ENCODE measurements around the gene ADRA2B. TPM values are rescaled to one million over a fixed set of nuclear protein-coding genes. Genes with fewer than 3 reads are reported as not detected.
"Not testable (repeated sequence)": the region's sequence is repeated elsewhere in the genome, so short reads cannot be mapped to it uniquely, and the experiment has no call there.

ADRA2B gene
- polyA plus RNA-seq, 2 of the 4 experiments (the other 2 are of a cell fraction) = 0.03 to 0.05 TPM

- H3K27ac ChIP-seq; DNase-seq (ENCODE audit: low read depth in 1 of 2, low spot score in 1 of 2); H3K9me3 ChIP-seq; H3K4me3 ChIP-seq; FAIRE-seq; POLR2A ChIA-PET; ATAC-seq; H3K4me2 ChIP-seq: not testable (repeated sequence)
- 72% methylated on average over 4 of the region's 5 CpGs for WGBS (ENCODE audit: missing lambda C conversion rate)
- CTCF ChIA-PET = interaction anchor here (1.2 kb wide), 1 partner anchor 47 kb away, joined by 4 read pairs; no protein-coding TSS in a partner anchor
- peaks cover 16% of the 10 kb centered on the region for H3K4me1 ChIP-seq
Observed at GRCh38 chr2:96070351-96070750, 46.0 kb downstream of the ADRA2B start.

GRCh38 chr2:96069878-96070277 lies 46.5 kb downstream of the ADRA2B start:
- 63% methylated on average over 6 of the region's 8 CpGs for WGBS (ENCODE audit: missing lambda C conversion rate)
- DNase-seq (ENCODE audit: low read depth in 1 of 2, low spot score in 1 of 2); H3K4me3 ChIP-seq; H3K27ac ChIP-seq; CTCF ChIA-PET; H3K9me3 ChIP-seq; FAIRE-seq; H3K4me2 ChIP-seq; ATAC-seq: not testable (repeated sequence)
- H3K4me1 ChIP-seq = peaks cover 16% of the 10 kb centered on the region
- peak; percentile 73 for TF ChIP-seq MAFK (IDR thresholded peaks at IDR 0.05; ENCODE audit: partially characterized antibody)
- POLR2A ChIA-PET = interaction anchor here (0.6 kb wide), 1 partner anchor 32 kb away, joined by 3 read pairs; no protein-coding TSS in a partner anchor

GRCh38 chr2:96067902-96068581 lies 48.3 kb downstream of the ADRA2B start:
- DNase-seq (ENCODE audit: low read depth in 1 of 2, low spot score in 1 of 2); FAIRE-seq; H3K9me3 ChIP-seq; POLR2A ChIA-PET; H3K4me3 ChIP-seq: not testable (repeated sequence)
- peak in 1 of 2 experiments; percentile 37; a peak in 3 of 6 replicates for ATAC-seq
- WGBS (ENCODE audit: missing lambda C conversion rate) = 24% methylated on average over 9 of the region's 9 CpGs
- Histone ChIP-seq H3K27ac (peak overlapping the region in 1 of 2 experiments; percentile 46; a peak in 3 of 6 replicates), H3K4me2 (peak overlapping the region; percentile 58), H3K4me1 (peaks cover 23% of the 10 kb centered on the region)
- CTCF ChIA-PET = interaction anchor here (1.0 to 1.2 kb wide), 3 partner anchors 34 to 1632 kb away, joined by 3 read pairs; no protein-coding TSS in a partner anchor

GRCh38 chr2:96067098-96067660 lies 49.2 kb downstream of the ADRA2B start:
- 55% methylated on average over 2 of the region's 2 CpGs for WGBS (ENCODE audit: missing lambda C conversion rate)
- CTCF ChIA-PET = interaction anchor here (0.7 to 1.2 kb wide), 3 partner anchors 35 to 1524 kb away, joined by 3 read pairs; no protein-coding TSS in a partner anchor
- H3K27ac ChIP-seq; DNase-seq (ENCODE audit: low read depth in 1 of 2, low spot score in 1 of 2); H3K4me2 ChIP-seq; ATAC-seq; POLR2A ChIA-PET; H3K4me3 ChIP-seq; H3K9me3 ChIP-seq; FAIRE-seq: not testable (repeated sequence)
- peaks cover 26% of the 10 kb centered on the region for H3K4me1 ChIP-seq

- DNase-seq (ENCODE audit: low read depth in 1 of 2, low spot score in 1 of 2); H3K27ac ChIP-seq; POLR2A ChIA-PET; H3K4me2 ChIP-seq; ATAC-seq; H3K4me3 ChIP-seq; H3K9me3 ChIP-seq; FAIRE-seq: not testable (repeated sequence)
- 69% methylated on average over 7 of the region's 7 CpGs for WGBS (ENCODE audit: missing lambda C conversion rate)
- CTCF ChIA-PET = interaction anchor here (1.2 kb wide), 1 partner anchor 1524 kb away, joined by 3 read pairs; no protein-coding TSS in a partner anchor
- peaks cover 26% of the 10 kb centered on the region for H3K4me1 ChIP-seq
Observed at GRCh38 chr2:96066511-96066910, 49.9 kb downstream of the ADRA2B start.

- POLR2A ChIA-PET; H3K4me3 ChIP-seq; H3K4me2 ChIP-seq; FAIRE-seq; ATAC-seq; DNase-seq (ENCODE audit: low read depth in 1 of 2, low spot score in 1 of 2); H3K9me3 ChIP-seq; H3K27ac ChIP-seq: not testable (repeated sequence)
- CTCF ChIA-PET = interaction anchor here (1.2 to 1.4 kb wide), 2 partner anchors 51 to 1631 kb away, joined by 5 to 12 read pairs; partner anchors contain the start of gene ADRA2B
- peaks cover 26% of the 10 kb centered on the region for H3K4me1 ChIP-seq
- WGBS (ENCODE audit: missing lambda C conversion rate) = 78% methylated on average over 4 of the region's 4 CpGs
Observed at GRCh38 chr2:96065954-96066353, 50.4 kb downstream of the ADRA2B start.

GRCh38 chr2:96065381-96065930 lies 50.9 kb downstream of the ADRA2B start:
- no peak for TF ChIP-seq FOXS1 (CRISPR knock-in tag; IDR thresholded peaks at IDR 0.05)
- TF ChIP-seq CTCF (IDR thresholded peaks at IDR 0.05) = no peak
- no peak overlapping the region for H3K4me2 ChIP-seq
- ChIA-PET POLR2A (no interaction called here), CTCF (interaction anchor here (0.8 to 1.4 kb wide), 3 partner anchors 52 to 1632 kb away, joined by 3 to 12 read pairs (median 5); partner anchors contain the start of gene ADRA2B)
- no peak overlapping the region for H3K4me3 ChIP-seq
- 67% methylated on average over 4 of the region's 4 CpGs for WGBS (ENCODE audit: missing lambda C conversion rate)
- no peak overlapping the region for H3K27ac ChIP-seq
- DNase-seq (ENCODE audit: low read depth in 1 of 2, low spot score in 1 of 2) (no peak), FAIRE-seq (no peak), ATAC-seq (no peak)
- peaks cover 26% of the 10 kb centered on the region for H3K4me1 ChIP-seq
- no peaks in the 10 kb centered on the region for H3K9me3 ChIP-seq

- ATAC-seq; POLR2A ChIA-PET; FAIRE-seq; H3K4me2 ChIP-seq; H3K9me3 ChIP-seq; H3K27ac ChIP-seq; DNase-seq (ENCODE audit: low read depth in 1 of 2, low spot score in 1 of 2); H3K4me3 ChIP-seq: not testable (repeated sequence)
- peaks cover 26% of the 10 kb centered on the region for H3K4me1 ChIP-seq
- CTCF ChIA-PET = interaction anchor here (0.8 to 1.4 kb wide), 3 partner anchors 52 to 1632 kb away, joined by 3 to 12 read pairs (median 5); partner anchors contain the start of gene ADRA2B
Observed at GRCh38 chr2:96064760-96065159, 51.6 kb downstream of the ADRA2B start.
